GM12892 (cell line): ENCODE data around the gene PARD6G.
"Not testable (repeated sequence)": the region's sequence is repeated elsewhere in the genome, so short reads cannot be mapped to it uniquely, and the experiment has no call there.

ENCODE experiments used
- POLR2A ChIP-seq: IDR thresholded peaks from 2 replicates; pipeline ENCODE4 v1.6.1; 2011; ENCODE audit warnings: low read depth, low read length, control low read depth
- TAF1 ChIP-seq: IDR thresholded peaks from 2 replicates; pipeline ENCODE4 v1.6.1; 2011; ENCODE audit warnings: low read depth, mild to moderate bottlenecking, control low read depth, low read length, borderline replicate concordance

GRCh38 chr18:80262241-80263033, 15.1 kb upstream of the PARD6G start:
- not testable (repeated sequence) for TF ChIP-seq POLR2A, TAF1
